CD4-positive, alpha-beta memory T cell (primary cell): ENCODE results near the gene TTYH2. TPM values are rescaled to one million over a fixed set of nuclear protein-coding genes. Genes with fewer than 3 reads are reported as not detected.

Experiments
- CTCF ChIA-PET: fragments of 350-600 bp; sonication (Branson Sonifier 250); formaldehyde crosslinking; loops from one replicate; lab custom pipeline; 2021; ENCODE audit warnings: inconsistent platforms; ENCODE audit not compliant: partially characterized antibody; lab: Charles Lee
- POLR2A ChIA-PET: fragments of 350-600 bp; sonication (Branson Sonifier 250); formaldehyde crosslinking; loops from one replicate; lab custom pipeline; 2021; ENCODE audit not compliant: partially characterized antibody; lab: Charles Lee
- DNase-seq, 5 donors: peaks; one replicate each; pipeline versions ENCODE4 v3.0.0 to v3.0.0-alpha.2; 2020 to 2022; ENCODE audit warnings: mixed read lengths in 1 of 5
- H3K27ac ChIP-seq: one replicate; pipeline ENCODE4 v1.7.0; 2013; ENCODE audit warnings: low read depth, low read length
- H3K27me3 ChIP-seq: 2 replicates; pipeline ENCODE4 v1.7.0; 2013; ENCODE audit warnings: mild to moderate bottlenecking, low read length, moderate library complexity; ENCODE audit not compliant: insufficient read depth
- H3K36me3 ChIP-seq: 2 replicates; pipeline ENCODE4 v1.7.0; 2013; ENCODE audit warnings: mild to moderate bottlenecking, low read length, moderate library complexity; ENCODE audit not compliant: insufficient read depth
- H3K4me1 ChIP-seq: 2 replicates; pipeline ENCODE4 v1.7.0; 2013; ENCODE audit warnings: mild to moderate bottlenecking, low read length, moderate library complexity; ENCODE audit not compliant: insufficient read depth
- H3K4me3 ChIP-seq, 2 donors: one replicate each; pipeline ENCODE4 v1.7.0; 2013; ENCODE audit warnings: low read length in 2 of 2, mild to moderate bottlenecking in 1 of 2
- H3K9me3 ChIP-seq, 2 donors: one replicate each; pipeline ENCODE4 v1.7.0; 2013; ENCODE audit warnings: low read length in 2 of 2, control low read depth in 1 of 2; ENCODE audit not compliant: control insufficient read depth in 1 of 2
- H3K27ac Mint-ChIP-seq, 7 donors: one replicate each; pipeline ENCODE4 v1.8.0; 2020 to 2021; ENCODE audit warnings: mixed read lengths in 7 of 7, mild to moderate bottlenecking in 6 of 7, inconsistent platforms in 3 of 7, moderate library complexity in 3 of 7
- H3K27me3 Mint-ChIP-seq, 2 donors: one replicate each; pipeline ENCODE4 v1.8.0; 2020 to 2021; ENCODE audit warnings: mixed read lengths in 2 of 2
- H3K36me3 Mint-ChIP-seq, 2 donors: one replicate each; pipeline ENCODE4 v1.8.0; 2020 to 2021; ENCODE audit warnings: mixed read lengths in 2 of 2, inconsistent platforms in 1 of 2, mild to moderate bottlenecking in 1 of 2
- H3K4me1 Mint-ChIP-seq, 4 donors: one replicate each; pipeline ENCODE4 v1.8.0; 2020 to 2021; ENCODE audit warnings: mixed read lengths in 4 of 4, mild to moderate bottlenecking in 1 of 4
- H3K4me3 Mint-ChIP-seq, 8 donors: one replicate each; pipeline ENCODE4 v1.8.0; 2020 to 2021; ENCODE audit warnings: mixed read lengths in 8 of 8, mild to moderate bottlenecking in 7 of 8, moderate library complexity in 6 of 8, inconsistent platforms in 3 of 8
- H3K9me3 Mint-ChIP-seq, 8 donors: one replicate each; pipeline ENCODE4 v1.8.0; 2020 to 2021; ENCODE audit warnings: mixed read lengths in 8 of 8, mild to moderate bottlenecking in 5 of 8, inconsistent platforms in 3 of 8, moderate library complexity in 1 of 8
- intact Hi-C: fragments of 100-400 bp; cut with micrococcal nuclease; formaldehyde crosslinking; loops from one replicate; pipeline ENCODE4 v1.15.1; 2023
- polyA plus RNA-seq, 2 donors: library from polyadenylated mRNA; unstranded; fragments of 300-500 nt; fragmentation: Illumina TruSeq; gene quantifications; one replicate each; pipeline ENCODE4 v1.2.3, GENCODE V29; 2021
- total RNA-seq, 2 experiments: library from RNA; stranded (reverse); gene quantifications; one replicate each; pipeline ENCODE4 v1.2.3, GENCODE V29; 2021

The TTYH2 gene
- total and polyA plus RNA-seq, 4 experiments from 2014 or later = 7.0 to 42.4 (median 24.2) TPM

- CTCF ChIA-PET = no interaction called here
These were observed 10.5 kb downstream of the TTYH2 start for GRCh38 chr17:74223901-74224300.

GRCh38 chr17:74224959-74225725 lies 11.8 kb downstream of the TTYH2 start:
- H3K4me3 ChIP-seq = no peak overlapping the region
- ChIA-PET POLR2A (no interaction called here), CTCF (no interaction called here)
- Mint-ChIP-seq H3K9me3 (no peaks in the 10 kb centered on the region), H3K4me1 (peaks cover 2 to 11% (median 8%) of the 10 kb centered on the region in 4 donors), H3K36me3 (peaks cover 51 to 54% of the 10 kb centered on the region in 2 donors), H3K27ac (peak overlapping the region in 2 of 7 donors; percentile 33 to 35), H3K27me3 (no peaks in the 10 kb centered on the region), H3K4me3 (no peak overlapping the region)
- intact Hi-C loops = no loop called here
- H3K27me3 ChIP-seq = no peaks in the 10 kb centered on the region
- peaks cover 3% of the 10 kb centered on the region for H3K36me3 ChIP-seq
- no peaks in the 10 kb centered on the region for H3K4me1 ChIP-seq
- no peak overlapping the region for H3K27ac ChIP-seq
- H3K9me3 ChIP-seq = no peaks in the 10 kb centered on the region
- no peak for DNase-seq

More at GRCh38 chr17:74223901-74224300, 10.5 kb downstream of the TTYH2 start:
- intact Hi-C loops = no loop called here
- H3K9me3 ChIP-seq = no peaks in the 10 kb centered on the region
- Mint-ChIP-seq H3K4me1 (peaks cover 2 to 14% (median 10%) of the 10 kb centered on the region in 4 donors), H3K9me3 (no peaks in the 10 kb centered on the region), H3K36me3 (peaks cover 49 to 54% of the 10 kb centered on the region in 2 donors), H3K27ac (peak overlapping the region in 1 of 7 donors; percentile 42), H3K4me3 (no peak overlapping the region), H3K27me3 (no peaks in the 10 kb centered on the region)
- DNase-seq = no peak
- H3K4me1 ChIP-seq = no peaks in the 10 kb centered on the region
- H3K27ac ChIP-seq = no peak overlapping the region
- POLR2A ChIA-PET = no interaction called here
- no peaks in the 10 kb centered on the region for H3K27me3 ChIP-seq
- H3K4me3 ChIP-seq = no peak overlapping the region
- H3K36me3 ChIP-seq = peaks cover 3% of the 10 kb centered on the region

- H3K36me3 ChIP-seq = peaks cover 3% of the 10 kb centered on the region
- H3K27ac ChIP-seq = no peak overlapping the region
- peaks cover 54 to 58% of the 10 kb centered on the region in 2 donors for H3K36me3 Mint-ChIP-seq
- CTCF ChIA-PET = no interaction called here
- H3K9me3 ChIP-seq = no peaks in the 10 kb centered on the region
- intact Hi-C loops = no loop called here
- H3K4me1 ChIP-seq = no peaks in the 10 kb centered on the region
- no peak for DNase-seq
- peaks cover 2 to 11% (median 8%) of the 10 kb centered on the region in 4 donors for H3K4me1 Mint-ChIP-seq
- no peak overlapping the region for H3K4me3 Mint-ChIP-seq
- H3K9me3 Mint-ChIP-seq = no peaks in the 10 kb centered on the region
- POLR2A ChIA-PET = no interaction called here
- H3K27me3 Mint-ChIP-seq = no peaks in the 10 kb centered on the region
- H3K27me3 ChIP-seq = no peaks in the 10 kb centered on the region
- peak overlapping the region in 2 of 7 donors; percentile 59 for H3K27ac Mint-ChIP-seq
- H3K4me3 ChIP-seq = no peak overlapping the region
These were observed 12.9 kb downstream of the TTYH2 start for GRCh38 chr17:74226252-74226651.

- no peaks in the 10 kb centered on the region for H3K9me3 Mint-ChIP-seq
- H3K27me3 Mint-ChIP-seq = no peaks in the 10 kb centered on the region
- intact Hi-C loops = no loop called here
- H3K27ac ChIP-seq = no peak overlapping the region
- no peaks in the 10 kb centered on the region for H3K4me1 ChIP-seq
- H3K36me3 ChIP-seq = peaks cover 3% of the 10 kb centered on the region
- POLR2A ChIA-PET = no interaction called here
- H3K4me1 Mint-ChIP-seq = peaks cover 2 to 11% (median 8%) of the 10 kb centered on the region in 4 donors
- CTCF ChIA-PET = interaction anchor here (0.5 to 1.2 kb wide), 3 partner anchors 14 to 509 kb away, joined by 3 to 5 read pairs (median 4); partner anchors contain the start of gene TTYH2
- no peak overlapping the region for H3K4me3 ChIP-seq
- H3K36me3 Mint-ChIP-seq = peaks cover 54 to 63% of the 10 kb centered on the region in 2 donors
- H3K4me3 Mint-ChIP-seq = no peak overlapping the region
- no peaks in the 10 kb centered on the region for H3K9me3 ChIP-seq
- peak overlapping the region in 1 of 7 donors; percentile 17 for H3K27ac Mint-ChIP-seq
- H3K27me3 ChIP-seq = no peaks in the 10 kb centered on the region
- DNase-seq = no peak
These were observed 14.1 kb downstream of the TTYH2 start for GRCh38 chr17:74227271-74228080.

GRCh38 chr17:74228306-74228978 lies 15.1 kb downstream of the TTYH2 start:
- Histone ChIP-seq H3K27me3 (no peaks in the 10 kb centered on the region), H3K27ac (no peak overlapping the region), H3K36me3 (peaks cover 3% of the 10 kb centered on the region), H3K4me1 (no peaks in the 10 kb centered on the region), H3K9me3 (no peaks in the 10 kb centered on the region), H3K4me3 (no peak overlapping the region)
- CTCF ChIA-PET = interaction anchor here (0.7 to 1.2 kb wide), 2 partner anchors 15 to 508 kb away, joined by 3 to 4 read pairs; partner anchors contain the start of gene TTYH2
- H3K9me3 Mint-ChIP-seq = no peaks in the 10 kb centered on the region
- H3K27ac Mint-ChIP-seq = peak overlapping the region in 3 of 7 donors; percentile 26 to 61 (median 53)
- peaks cover 2 to 11% (median 8%) of the 10 kb centered on the region in 4 donors for H3K4me1 Mint-ChIP-seq
- H3K27me3 Mint-ChIP-seq = no peaks in the 10 kb centered on the region
- POLR2A ChIA-PET = no interaction called here
- intact Hi-C loops = no loop called here
- no peak overlapping the region for H3K4me3 Mint-ChIP-seq
- H3K36me3 Mint-ChIP-seq = peaks cover 53 to 63% of the 10 kb centered on the region in 2 donors
- DNase-seq = no peak

GRCh38 chr17:74230896-74231295 lies 17.5 kb downstream of the TTYH2 start:
- ChIA-PET POLR2A (no interaction called here), CTCF (interaction anchor here (1.5 to 1.6 kb wide), 2 partner anchors 8 to 65 kb away, joined by 3 to 5 read pairs; no protein-coding TSS in a partner anchor)

More at GRCh38 chr17:74230896-74231295, 17.5 kb downstream of the TTYH2 start:
- H3K27ac Mint-ChIP-seq = peak overlapping the region in 1 of 7 donors; percentile 18
- H3K4me1 Mint-ChIP-seq = peaks cover 3 to 9% (median 5%) of the 10 kb centered on the region in 4 donors
- DNase-seq = no peak
- no peak overlapping the region for H3K4me3 Mint-ChIP-seq
- H3K27me3 Mint-ChIP-seq = no peaks in the 10 kb centered on the region
- Histone ChIP-seq H3K4me1 (no peaks in the 10 kb centered on the region), H3K27ac (no peak overlapping the region), H3K36me3 (no peaks in the 10 kb centered on the region), H3K27me3 (no peaks in the 10 kb centered on the region), H3K9me3 (no peaks in the 10 kb centered on the region), H3K4me3 (no peak overlapping the region)
- intact Hi-C loops = no loop called here
- H3K9me3 Mint-ChIP-seq = no peaks in the 10 kb centered on the region
- peaks cover 34 to 47% of the 10 kb centered on the region in 2 donors for H3K36me3 Mint-ChIP-seq
